Esophagus muscularis mucosa (tissue), 4 donors: ENCODE results near the gene RUNX3. TPM values are rescaled to one million over a fixed set of nuclear protein-coding genes. Genes with fewer than 3 reads are reported as not detected.

Experiments used
- DNase-seq: peaks from one replicate; pipeline ENCODE4 v3.0.0-alpha.2; 2017; ENCODE audit errors: extremely low spot score
- H3K27ac ChIP-seq, 4 donors: fragments of 200-600 bp; sonication (generic); replicated peaks in 1 of 4; 1 replicate in 3 of 4; 2 replicates in 1 of 4; pipeline ENCODE4 v1.5.1; 2016 to 2019; ENCODE audit warnings: mild to moderate bottlenecking in 1 of 4
- H3K27me3 ChIP-seq, 4 donors: fragments of 200-600 bp; sonication (generic); one replicate each; pipeline versions ENCODE4 v1.5.1 to v1.6.0; 2016 to 2019
- H3K36me3 ChIP-seq, 4 donors: fragments of 200-600 bp; sonication (generic); one replicate each; pipeline ENCODE4 v1.5.1; 2016 to 2019
- H3K4me1 ChIP-seq, 4 donors: fragments of 200-600 bp; sonication (generic); one replicate each; pipeline ENCODE4 v1.5.1; 2016 to 2019
- H3K4me3 ChIP-seq, 4 donors: fragments of 200-600 bp; sonication (generic); 1 replicate in 2 of 4; 2 replicates in 2 of 4; pipeline ENCODE4 v1.5.1; 2016 to 2019; ENCODE audit warnings: mild to moderate bottlenecking in 4 of 4, moderate library complexity in 1 of 4
- H3K9me3 ChIP-seq, 4 donors: fragments of 200-600 bp; sonication (generic); 1 replicate in 3 of 4; 2 replicates in 1 of 4; pipeline ENCODE4 v1.5.1; 2016 to 2019
- EP300 ChIP-seq: sonication (generic); formaldehyde crosslinking; IDR thresholded peaks from one replicate; pipeline ENCODE4 v1.6.1; 2017; ENCODE audit warnings: antibody characterized with exemption
- POLR2A ChIP-seq: fragments of 450-650 bp; IDR thresholded peaks from one replicate; pipeline ENCODE4 v1.6.1; 2017; ENCODE audit warnings: antibody characterized with exemption, moderate library complexity, mild to moderate bottlenecking, low read depth
- POLR2AphosphoS5 ChIP-seq, 2 donors: sonication (generic); formaldehyde crosslinking; IDR thresholded peaks; one replicate each; pipeline ENCODE4 v1.6.1; 2017; ENCODE audit warnings: antibody characterized with exemption in 2 of 2
- WGBS: methylation state at CpG from one replicate; pipeline ENCODE4 v1.1.5; 2018; 5-methylcytosine and 5-hydroxymethylcytosine counted together
- intact Hi-C: fragments of 100-400 bp; cut with DNase I; formaldehyde crosslinking; loops from one replicate; pipeline ENCODE4 v1.15.1; 2023
- total RNA-seq, 4 donors: library from RNA; depleted of rRNA; stranded (reverse); fragments of >200 nt; gene quantifications; one replicate each; pipeline versions ENCODE4 v1.1.0 to v1.2.1, GENCODE V29; 2016
- TF ChIP-seq, protein P1 (sequence below), 3 experiments: fragments of 200-600 bp in 2 of 3; fragments of 450-650 bp in 1 of 3; sonication (generic) in 2 of 3; IDR thresholded peaks; one replicate each; pipeline ENCODE4 v1.5.1; 2017 to 2019; ENCODE audit warnings: antibody characterized with exemption in 3 of 3, mild to moderate bottlenecking in 2 of 3, moderate library complexity in 1 of 3

Gene RUNX3
- total RNA-seq, 4 donors from 2014 or later, result 0.91 to 4.4 (median 2.3) TPM

DNA sequence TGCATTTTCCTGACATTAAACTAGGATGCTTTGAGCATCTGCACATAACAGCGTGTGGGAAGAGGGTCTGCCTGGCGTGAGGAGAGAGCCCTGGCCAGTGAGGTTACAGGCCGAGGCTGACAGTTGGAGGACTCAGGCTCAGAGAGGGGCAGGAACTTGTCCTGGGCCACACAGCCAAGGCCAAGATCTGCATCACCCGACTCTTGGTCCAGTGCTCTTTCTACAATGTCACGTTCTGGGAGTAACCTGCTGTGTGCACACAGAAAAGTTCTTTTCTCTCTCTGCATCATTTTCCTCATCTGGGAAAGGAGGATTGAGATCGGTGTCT, 42.8 kb upstream of the RUNX3 start:
- TF ChIP-seq, protein P1, sequence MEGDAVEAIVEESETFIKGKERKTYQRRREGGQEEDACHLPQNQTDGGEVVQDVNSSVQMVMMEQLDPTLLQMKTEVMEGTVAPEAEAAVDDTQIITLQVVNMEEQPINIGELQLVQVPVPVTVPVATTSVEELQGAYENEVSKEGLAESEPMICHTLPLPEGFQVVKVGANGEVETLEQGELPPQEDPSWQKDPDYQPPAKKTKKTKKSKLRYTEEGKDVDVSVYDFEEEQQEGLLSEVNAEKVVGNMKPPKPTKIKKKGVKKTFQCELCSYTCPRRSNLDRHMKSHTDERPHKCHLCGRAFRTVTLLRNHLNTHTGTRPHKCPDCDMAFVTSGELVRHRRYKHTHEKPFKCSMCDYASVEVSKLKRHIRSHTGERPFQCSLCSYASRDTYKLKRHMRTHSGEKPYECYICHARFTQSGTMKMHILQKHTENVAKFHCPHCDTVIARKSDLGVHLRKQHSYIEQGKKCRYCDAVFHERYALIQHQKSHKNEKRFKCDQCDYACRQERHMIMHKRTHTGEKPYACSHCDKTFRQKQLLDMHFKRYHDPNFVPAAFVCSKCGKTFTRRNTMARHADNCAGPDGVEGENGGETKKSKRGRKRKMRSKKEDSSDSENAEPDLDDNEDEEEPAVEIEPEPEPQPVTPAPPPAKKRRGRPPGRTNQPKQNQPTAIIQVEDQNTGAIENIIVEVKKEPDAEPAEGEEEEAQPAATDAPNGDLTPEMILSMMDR (IDR thresholded peaks at IDR 0.05), result no peak
- TF ChIP-seq EP300 (no peak), POLR2AphosphoS5 (IDR thresholded peaks at IDR 0.05) (no peak), POLR2A (no peak)
- H3K4me1 ChIP-seq, result no peaks in the 10 kb centered on the region
- no peak overlapping the region for H3K27ac ChIP-seq
- WGBS, result 70% methylated on average over 6 of the region's 6 CpGs
- H3K36me3 ChIP-seq, result no peaks in the 10 kb centered on the region
- peaks cover 0 to 53% (median 2%) of the 10 kb centered on the region in 4 donors for H3K27me3 ChIP-seq
- peaks cover 0 to 38% (median 29%) of the 10 kb centered on the region in 4 donors for H3K9me3 ChIP-seq
- intact Hi-C loops, result no loop called here
- H3K4me3 ChIP-seq, result no peak overlapping the region
- no peak for DNase-seq

GRCh38 chr1:24972221-24972914, 42.3 kb upstream of the RUNX3 start:
- Histone ChIP-seq H3K9me3 (peaks cover 0 to 36% (median 29%) of the 10 kb centered on the region in 4 donors), H3K4me3 (no peak overlapping the region), H3K27ac (no peak overlapping the region), H3K27me3 (peaks cover 0 to 48% (median 2%) of the 10 kb centered on the region in 4 donors), H3K4me1 (no peaks in the 10 kb centered on the region), H3K36me3 (no peaks in the 10 kb centered on the region)
- WGBS, result 67% methylated on average over 8 of the region's 8 CpGs
- DNase-seq, result no peak
- TF ChIP-seq, protein P1 (IDR thresholded peaks at IDR 0.05), result no peak
- TF ChIP-seq POLR2A (no peak), EP300 (no peak), POLR2AphosphoS5 (IDR thresholded peaks at IDR 0.05) (no peak)
- intact Hi-C loops, result no loop called here

GRCh38 chr1:24970926-24971875, 41.1 kb upstream of the RUNX3 start:
- TF ChIP-seq, protein P1 (IDR thresholded peaks at IDR 0.05), result no peak
- TF ChIP-seq POLR2AphosphoS5 (IDR thresholded peaks at IDR 0.05), result no peak
- no peak for TF ChIP-seq EP300
- no peak for TF ChIP-seq POLR2A
- Histone ChIP-seq H3K4me3 (no peak overlapping the region), H3K27me3 (peaks cover 0 to 51% (median 2%) of the 10 kb centered on the region in 4 donors), H3K9me3 (peaks cover 0 to 25% (median 20%) of the 10 kb centered on the region in 4 donors), H3K36me3 (no peaks in the 10 kb centered on the region), H3K27ac (no peak overlapping the region), H3K4me1 (no peaks in the 10 kb centered on the region)
- intact Hi-C loops, result no loop called here
- 81% methylated on average over 23 of the region's 23 CpGs for WGBS
- DNase-seq, result no peak

- H3K36me3 ChIP-seq, result no peaks in the 10 kb centered on the region
- intact Hi-C loops, result no loop called here
- H3K27ac ChIP-seq, result no peak overlapping the region
- peaks cover 0 to 17% (median 14%) of the 10 kb centered on the region in 4 donors for H3K9me3 ChIP-seq
- no peaks in the 10 kb centered on the region for H3K4me1 ChIP-seq
- TF ChIP-seq, protein P1 (IDR thresholded peaks at IDR 0.05), result no peak
- TF ChIP-seq POLR2AphosphoS5 (IDR thresholded peaks at IDR 0.05) (no peak), POLR2A (no peak), EP300 (no peak)
- peaks cover 0 to 57% (median 3%) of the 10 kb centered on the region in 4 donors for H3K27me3 ChIP-seq
- no peak overlapping the region for H3K4me3 ChIP-seq
- no peak for DNase-seq
- 41% methylated on average over 6 of the region's 13 CpGs for WGBS
These were observed 40.3 kb upstream of the RUNX3 start for GRCh38 chr1:24970399-24970753.
